Astrocyte of the cerebellum (primary cell): Measurements from ENCODE around the gene NDUFV2.

ENCODE experiments used
- DNase-seq: peaks from one replicate; pipeline ENCODE4 v3.0.0-alpha.2; 2011; ENCODE audit warnings: low read depth
- H3K4me3 ChIP-seq: 2 replicates; pipeline ENCODE4 v1.5.1; 2011; ENCODE audit warnings: mild to moderate bottlenecking, low read depth, low read length, moderate library complexity
- CTCF ChIP-seq: IDR thresholded peaks from 2 replicates; pipeline ENCODE4 v1.5.1; 2012; ENCODE audit warnings: low read length, low read depth, moderate library complexity, mild to moderate bottlenecking; ENCODE audit errors: missing control alignments
- in situ Hi-C: cut with HindIII; loops from 2 replicates; pipeline ENCODE4 v1.10.0; 2017; ENCODE audit warnings: low sequenced_read_pairs

The NDUFV2 gene

DNA sequence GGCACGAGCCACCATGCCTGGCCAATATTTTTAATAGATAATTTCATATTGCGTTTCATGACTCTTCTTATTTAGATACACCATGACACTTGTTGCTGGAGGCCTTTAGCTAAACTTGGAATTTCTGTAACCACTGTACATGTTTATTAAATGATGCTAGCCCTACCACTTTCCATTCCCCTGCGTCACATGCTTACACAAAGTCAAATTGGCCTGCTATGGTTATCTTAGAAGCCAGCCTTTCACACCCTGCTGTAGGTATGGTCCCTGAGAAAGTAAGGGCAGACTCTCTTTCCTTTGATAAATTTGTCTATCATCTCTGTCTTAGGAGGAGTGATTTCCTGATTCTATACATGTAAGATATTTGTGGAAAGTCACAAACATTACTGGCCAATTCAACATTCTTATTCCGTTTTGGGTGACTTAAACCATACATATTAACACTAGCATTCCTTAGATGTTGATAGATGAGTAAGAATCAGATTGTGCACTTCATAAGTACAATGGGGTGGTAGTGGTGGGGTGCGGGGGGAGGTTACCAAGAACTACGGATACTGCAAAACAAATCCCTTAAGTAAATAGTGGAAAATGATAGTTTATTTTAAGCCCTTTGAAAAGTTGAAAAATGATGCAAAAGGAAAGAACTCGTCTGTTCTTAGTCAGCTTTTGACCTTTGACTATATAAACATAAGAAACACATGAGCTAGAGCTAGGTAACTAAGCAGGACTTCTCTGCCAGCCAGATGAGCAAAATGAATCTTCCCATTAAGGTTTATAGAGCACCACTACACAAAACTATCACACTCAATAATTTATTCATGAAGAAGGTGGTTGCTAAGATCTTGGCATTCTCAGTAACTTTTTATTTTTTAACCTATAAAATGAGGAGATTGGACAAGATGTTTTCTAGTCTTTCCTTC, 7.9 kb upstream of the NDUFV2 start:
- no peak for DNase-seq
- H3K4me3 ChIP-seq, result no peak overlapping the region
- in situ Hi-C loops, result no loop called here

DNA sequence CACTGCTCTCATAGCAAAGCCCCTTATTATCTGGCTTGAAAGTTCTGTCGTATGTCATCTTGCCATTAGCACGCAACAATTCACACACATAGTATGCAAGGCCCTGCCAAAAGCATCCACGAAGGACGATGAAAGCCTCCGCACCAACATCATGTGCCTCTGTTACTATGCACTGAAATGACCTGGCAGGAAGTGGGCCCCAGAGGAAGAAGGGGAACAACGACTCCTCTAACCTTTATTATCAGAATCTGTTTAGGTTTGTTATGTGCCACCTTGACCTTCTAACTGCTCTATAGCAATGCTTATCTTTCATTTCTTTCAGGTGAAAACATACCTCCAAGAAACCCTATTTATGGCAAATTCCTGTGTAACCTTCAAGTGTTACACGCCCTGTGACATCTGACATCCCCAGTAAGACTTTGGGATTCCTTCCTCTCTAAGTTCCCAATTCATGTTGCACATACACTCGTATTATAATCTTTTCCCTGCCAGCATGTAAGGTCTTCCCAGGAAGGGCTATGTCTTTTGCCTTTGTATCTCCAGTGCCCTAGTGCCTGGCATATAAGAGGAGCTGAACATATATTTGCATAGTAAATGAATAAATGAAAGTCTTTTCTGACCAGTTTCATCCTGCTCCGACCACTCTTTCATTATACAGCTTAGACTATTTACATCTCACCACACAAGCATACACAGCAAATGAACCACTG, 7.0 kb upstream of the NDUFV2 start:
- no peak overlapping the region for H3K4me3 ChIP-seq
- no peak for TF ChIP-seq CTCF
- DNase-seq, result no peak
- in situ Hi-C loops, result no loop called here

More for the DNA sequence above, 7.9 kb upstream of the NDUFV2 start:
- no peak for TF ChIP-seq CTCF

DNA sequence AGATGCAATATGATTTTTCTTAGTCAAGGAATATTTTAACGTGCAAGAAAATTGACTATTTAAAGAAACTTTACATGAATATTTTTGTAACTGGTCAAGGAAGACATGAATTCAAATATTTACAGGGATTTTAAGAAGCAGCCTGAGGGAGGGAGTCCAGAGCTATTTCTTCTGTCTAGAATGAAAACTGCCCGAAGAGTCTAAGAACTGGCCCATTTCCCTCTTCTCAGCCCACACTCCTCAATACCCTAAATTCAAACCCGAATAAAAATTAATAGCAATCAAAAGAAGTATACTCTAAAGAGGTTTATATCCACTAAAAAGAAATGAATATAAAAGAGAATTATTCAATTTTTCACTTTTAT, 6.5 kb upstream of the NDUFV2 start:
- in situ Hi-C loops, result no loop called here
- no peak for TF ChIP-seq CTCF
- DNase-seq, result no peak
- no peak overlapping the region for H3K4me3 ChIP-seq

- no peak for DNase-seq
- no peak overlapping the region for H3K4me3 ChIP-seq
- TF ChIP-seq CTCF, result no peak
- in situ Hi-C loops, result no loop called here
Measured at GRCh38 chr18:9096685-9097084, 5.8 kb upstream of the NDUFV2 start.

DNA sequence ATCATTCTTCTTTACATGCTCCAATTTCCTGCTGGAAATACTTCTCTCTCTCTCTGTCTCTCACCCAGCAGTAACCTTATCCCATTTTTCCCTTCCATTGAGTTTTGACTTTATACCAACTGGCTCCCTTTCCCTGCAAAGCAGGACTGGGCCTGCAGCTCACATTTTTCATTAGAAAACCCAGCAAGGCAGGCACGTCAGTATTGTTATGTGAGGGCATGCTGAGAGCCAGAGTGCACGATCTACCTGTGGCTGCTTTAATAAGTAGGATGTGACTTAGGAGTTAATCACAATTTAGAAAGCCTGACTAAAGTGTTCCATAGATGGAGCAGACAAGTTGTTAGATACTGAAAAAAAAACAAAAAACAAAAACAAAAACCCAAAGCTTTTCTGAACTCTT, 5.2 kb upstream of the NDUFV2 start:
- no peak for TF ChIP-seq CTCF
- no peak overlapping the region for H3K4me3 ChIP-seq
- DNase-seq, result no peak
- in situ Hi-C loops, result no loop called here

DNA sequence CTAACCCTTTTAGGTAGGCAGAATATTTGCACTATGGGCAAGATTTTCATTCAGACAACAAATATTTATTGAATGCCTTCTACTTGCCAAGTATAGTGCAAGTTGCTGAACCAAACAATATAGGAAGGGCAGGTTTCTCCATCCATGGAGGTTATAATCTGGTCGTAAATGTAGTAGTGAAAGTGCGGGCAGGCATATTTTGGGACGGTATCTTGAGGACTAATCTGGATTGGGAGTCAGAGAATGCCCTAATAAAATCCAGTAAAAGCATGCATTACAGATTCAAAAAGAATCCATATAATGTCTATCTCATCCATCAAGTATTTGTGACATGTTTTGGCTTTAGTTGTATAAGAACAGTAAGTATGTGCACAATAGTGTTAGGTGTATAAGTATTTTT, 1.7 kb upstream of the NDUFV2 start:
- in situ Hi-C loops, result no loop called here
- H3K4me3 ChIP-seq, result no peak overlapping the region
- no peak for TF ChIP-seq CTCF
- no peak for DNase-seq
